HG03108 (cell line): ENCODE data around the gene TMEM147.

Experiments used
- ATAC-seq: cut with Tn5 transposase; IDR thresholded peaks from one replicate; pipeline ENCODE4 v1.9.1; 2021; ENCODE audit warnings: moderate library complexity; ENCODE audit not compliant: unreplicated experiment

Gene TMEM147

GRCh38 chr19:35545855-35546381 lies 492 bp downstream of the TMEM147 start:
- peak; percentile 23 for ATAC-seq

GRCh38 chr19:35546532-35546931 lies 1.1 kb downstream of the TMEM147 start:
- no peak for ATAC-seq

- ATAC-seq: no peak
These were observed 3.9 kb downstream of the TMEM147 start for GRCh38 chr19:35549174-35549788.

- ATAC-seq: no peak
These were observed 4.6 kb downstream of the TMEM147 start for GRCh38 chr19:35549879-35550523.

- no peak for ATAC-seq
These were observed 5.8 kb downstream of the TMEM147 start for GRCh38 chr19:35551091-35551810.

GRCh38 chr19:35552534-35553384 lies 7.3 kb downstream of the TMEM147 start:
- no peak for ATAC-seq

GRCh38 chr19:35553385-35554000 lies 8.1 kb downstream of the TMEM147 start:
- ATAC-seq: no peak

GRCh38 chr19:35554076-35554475 lies 8.7 kb downstream of the TMEM147 start:
- no peak for ATAC-seq

GRCh38 chr19:35555301-35556005 lies 10.0 kb downstream of the TMEM147 start:
- no peak for ATAC-seq

GRCh38 chr19:35556025-35556590 lies 10.7 kb downstream of the TMEM147 start:
- ATAC-seq: no peak

- ATAC-seq: no peak
These were observed 11.6 kb downstream of the TMEM147 start for GRCh38 chr19:35556846-35557538.

- no peak for ATAC-seq
These were observed 12.3 kb downstream of the TMEM147 start for GRCh38 chr19:35557539-35558399.

GRCh38 chr19:35558400-35559280 lies 13.2 kb downstream of the TMEM147 start:
- ATAC-seq: peak; percentile 22

- peak; percentile 55 for ATAC-seq
These were observed 13.8 kb downstream of the TMEM147 start for GRCh38 chr19:35559281-35559659.

- ATAC-seq: no peak
These were observed 14.4 kb downstream of the TMEM147 start for GRCh38 chr19:35559781-35560180.

GRCh38 chr19:35560271-35560670 lies 14.8 kb downstream of the TMEM147 start:
- ATAC-seq: no peak

GRCh38 chr19:35560677-35561076 lies 15.3 kb downstream of the TMEM147 start:
- no peak for ATAC-seq
